GM12801 (cell line): ENCODE results near the gene MOB4.

ENCODE experiments used
- TF ChIP-seq, protein P1 (sequence below): IDR thresholded peaks from one replicate; pipeline ENCODE4 v1.5.1; 2011; ENCODE audit warnings: control low read depth; ENCODE audit not compliant: insufficient read length; ENCODE audit errors: extremely low read depth

MOB4 gene

DNA sequence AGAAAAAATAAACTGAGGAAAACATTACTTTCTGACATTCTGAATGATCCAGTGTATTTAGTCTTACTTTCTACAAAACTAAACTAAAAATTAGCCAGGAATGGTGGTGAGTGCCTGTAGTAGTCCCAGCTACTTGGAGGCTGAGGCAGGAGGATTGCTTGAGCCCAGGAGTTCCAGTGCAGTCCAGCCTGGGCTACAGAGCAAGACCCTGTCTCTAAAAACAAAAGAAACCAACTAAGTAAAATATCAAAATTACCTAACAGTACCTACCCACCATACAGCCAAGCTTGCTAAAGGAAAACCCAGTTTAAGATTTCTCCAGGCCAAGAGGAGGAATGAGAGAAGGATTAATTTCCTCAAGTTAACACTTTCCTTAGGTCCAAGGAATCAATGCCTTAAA is 19.2 kb upstream of the MOB4 start:
- TF ChIP-seq, protein P1, sequence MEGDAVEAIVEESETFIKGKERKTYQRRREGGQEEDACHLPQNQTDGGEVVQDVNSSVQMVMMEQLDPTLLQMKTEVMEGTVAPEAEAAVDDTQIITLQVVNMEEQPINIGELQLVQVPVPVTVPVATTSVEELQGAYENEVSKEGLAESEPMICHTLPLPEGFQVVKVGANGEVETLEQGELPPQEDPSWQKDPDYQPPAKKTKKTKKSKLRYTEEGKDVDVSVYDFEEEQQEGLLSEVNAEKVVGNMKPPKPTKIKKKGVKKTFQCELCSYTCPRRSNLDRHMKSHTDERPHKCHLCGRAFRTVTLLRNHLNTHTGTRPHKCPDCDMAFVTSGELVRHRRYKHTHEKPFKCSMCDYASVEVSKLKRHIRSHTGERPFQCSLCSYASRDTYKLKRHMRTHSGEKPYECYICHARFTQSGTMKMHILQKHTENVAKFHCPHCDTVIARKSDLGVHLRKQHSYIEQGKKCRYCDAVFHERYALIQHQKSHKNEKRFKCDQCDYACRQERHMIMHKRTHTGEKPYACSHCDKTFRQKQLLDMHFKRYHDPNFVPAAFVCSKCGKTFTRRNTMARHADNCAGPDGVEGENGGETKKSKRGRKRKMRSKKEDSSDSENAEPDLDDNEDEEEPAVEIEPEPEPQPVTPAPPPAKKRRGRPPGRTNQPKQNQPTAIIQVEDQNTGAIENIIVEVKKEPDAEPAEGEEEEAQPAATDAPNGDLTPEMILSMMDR, result no peak

DNA sequence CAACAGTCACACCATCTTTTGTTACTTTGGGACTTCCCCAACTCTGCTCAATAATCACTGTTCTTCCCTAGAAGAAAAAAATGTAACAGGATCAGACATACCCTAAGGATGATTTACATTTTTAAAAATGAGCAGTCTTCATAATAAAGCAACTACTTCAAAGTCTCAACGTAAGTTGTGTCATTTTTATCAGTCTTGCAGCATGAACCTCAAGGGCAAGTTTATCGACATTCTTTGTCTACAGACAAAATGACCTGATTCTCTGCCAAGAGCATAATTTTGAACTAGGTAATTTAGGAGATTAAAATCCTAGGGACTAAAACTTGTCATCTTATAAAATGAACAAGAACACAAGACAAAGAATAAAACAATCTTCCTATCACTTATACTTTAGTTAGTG is 18.5 kb upstream of the MOB4 start:
- TF ChIP-seq, protein P1, result no peak

DNA sequence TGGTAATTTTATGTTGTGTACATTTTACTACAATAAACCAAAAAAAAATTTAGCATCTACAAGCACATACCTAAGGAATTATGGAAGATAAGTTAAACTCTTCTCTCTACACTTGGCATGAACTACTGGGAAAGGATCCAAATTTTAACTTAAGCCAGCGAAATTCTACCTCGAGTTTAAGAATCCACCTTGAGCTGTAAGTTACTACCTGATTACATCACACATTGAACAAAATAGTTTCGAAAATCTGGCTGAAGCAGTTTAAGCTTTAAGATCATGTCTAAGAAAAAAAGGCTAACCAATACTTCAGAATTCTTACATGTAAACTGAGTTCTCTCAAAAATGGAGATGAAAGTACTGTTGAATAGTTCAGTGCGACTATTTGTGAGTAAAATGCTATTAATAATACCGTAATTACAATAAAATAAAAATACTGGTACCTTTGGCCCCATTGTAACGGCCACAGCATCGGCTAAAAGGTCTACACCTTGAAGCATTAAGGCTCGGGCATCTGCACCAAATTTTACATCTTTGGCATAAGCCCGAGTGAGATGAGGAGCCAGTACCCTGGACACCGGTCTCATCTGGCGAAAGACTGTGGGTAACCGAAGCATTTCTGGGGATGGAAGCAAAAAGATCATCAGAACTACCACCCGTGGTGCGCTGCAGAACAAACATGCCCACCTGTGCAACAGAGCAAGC is 17.5 kb upstream of the MOB4 start:
- TF ChIP-seq, protein P1, result no peak

DNA sequence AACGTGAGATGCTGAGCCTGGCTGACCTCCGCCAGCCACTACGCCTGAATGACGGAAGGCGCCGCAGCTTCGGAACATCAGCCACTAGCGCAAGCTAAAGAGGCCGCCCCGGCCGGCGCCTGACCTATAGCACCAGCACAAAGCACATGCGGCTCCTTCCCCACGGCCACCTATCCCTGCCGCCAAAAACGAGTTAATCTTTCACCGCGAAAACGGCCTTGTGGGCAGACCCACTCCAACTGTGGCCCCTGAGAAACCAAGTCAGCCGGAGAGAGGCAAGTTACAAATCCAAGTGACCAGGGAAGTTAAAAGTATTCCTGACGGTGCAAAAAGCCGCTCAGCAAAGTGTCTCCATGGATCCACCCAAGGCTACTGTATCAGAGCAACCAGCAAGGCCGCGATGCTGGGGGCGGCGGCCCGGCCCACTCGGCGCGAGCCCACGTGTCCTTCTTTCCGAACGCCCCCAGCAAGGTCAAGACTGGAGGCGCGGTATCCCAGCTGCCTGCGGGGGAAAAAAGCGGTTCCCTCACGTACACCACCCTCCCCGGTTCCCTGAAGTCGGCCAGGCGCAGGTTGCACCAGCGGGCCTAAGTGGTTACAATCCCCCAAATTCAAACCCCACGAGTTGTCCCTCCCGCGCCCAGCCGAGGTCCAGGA is 16.8 kb upstream of the MOB4 start:
- TF ChIP-seq, protein P1, result no peak

DNA sequence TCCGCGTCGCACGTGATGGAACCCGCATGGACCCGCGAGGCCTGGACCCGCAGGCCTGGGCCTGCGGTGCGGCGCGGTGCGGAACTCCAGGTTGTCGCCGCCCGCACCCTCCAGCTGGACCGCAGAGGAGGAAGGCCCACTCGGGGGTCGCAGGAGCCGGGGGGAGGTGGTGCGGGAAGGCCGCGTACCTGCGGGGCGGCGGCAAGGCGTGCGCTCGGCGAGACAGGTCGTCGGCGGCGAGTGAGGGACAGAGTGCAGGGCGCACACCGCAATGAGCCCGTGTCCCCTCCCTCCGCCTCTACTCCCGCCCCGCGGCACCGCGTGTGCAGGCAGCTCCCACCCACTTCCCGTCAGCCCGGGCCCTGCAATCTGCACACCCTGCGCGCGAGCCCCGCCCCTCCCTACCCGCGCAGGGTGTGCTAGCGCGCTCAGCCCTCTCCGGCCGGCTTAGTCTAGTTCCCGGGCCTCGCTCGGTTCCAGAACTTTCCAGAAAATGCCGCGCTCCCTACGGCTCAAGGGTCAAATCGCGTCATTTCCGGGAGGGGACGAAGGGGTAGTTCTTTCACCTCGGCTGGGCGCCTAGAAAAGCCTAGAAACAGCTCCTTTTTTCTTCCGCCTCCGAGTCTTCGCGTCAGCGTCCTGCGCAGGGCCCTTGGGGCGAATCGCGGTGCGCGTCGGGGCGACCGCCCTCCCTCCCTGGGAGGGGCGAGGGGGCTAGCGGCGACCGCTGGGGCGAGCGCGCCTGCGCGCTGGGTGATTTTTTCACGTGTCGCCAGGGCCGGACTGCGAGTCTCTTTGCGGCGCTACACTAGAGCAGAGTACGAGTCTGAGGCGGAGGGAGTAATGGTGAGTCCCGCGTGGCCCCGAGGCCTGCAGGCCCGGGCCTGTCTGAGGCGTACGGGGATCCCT is 16.0 kb upstream of the MOB4 start, which contains the start of the genes HSPD1 and HSPE1:
TSS of gene HSPD1 (minus strand) at position 247 of the 909 bp plus-strand sequence. CDS start 992 bp downstream, outside the sequence.
TSS of gene HSPE1 (plus strand) at position 786 of the 909 bp plus-strand sequence. CDS start at position 844, 58 bp downstream.
- TF ChIP-seq, protein P1, result no peak

DNA sequence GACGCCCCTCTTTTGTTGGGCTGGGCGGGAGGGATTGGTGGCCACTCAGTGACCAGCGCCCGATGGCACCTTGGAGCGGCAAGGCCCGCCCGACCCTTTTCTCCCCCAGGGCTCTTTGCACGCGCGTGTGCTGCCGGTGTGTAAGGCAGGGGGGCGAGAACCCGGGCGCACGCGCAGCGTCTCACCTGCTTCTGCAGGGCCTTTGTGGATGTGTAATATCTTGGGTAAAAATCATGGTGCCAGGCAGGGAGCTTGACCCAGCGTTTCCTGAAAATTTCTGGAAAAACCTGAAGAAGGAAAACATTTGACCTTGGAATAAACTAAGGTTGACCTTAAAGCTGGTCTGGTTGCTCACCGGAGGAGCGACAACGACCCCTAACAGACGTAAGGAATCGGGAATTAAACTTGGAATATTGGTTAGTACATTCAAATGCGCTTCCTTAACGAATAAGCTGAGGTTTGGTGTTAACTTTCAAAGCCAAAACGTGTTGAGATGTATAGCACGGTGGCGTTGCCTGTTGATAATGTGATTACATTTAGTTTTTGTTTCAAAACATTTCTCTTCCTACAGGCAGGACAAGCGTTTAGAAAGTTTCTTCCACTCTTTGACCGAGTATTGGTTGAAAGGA is 15.2 kb upstream of the MOB4 start:
- TF ChIP-seq, protein P1, result no peak
